SK-N-MC (cell line): ENCODE measurements around the gene KLB.
"Not testable (repeated sequence)": the region's sequence is repeated elsewhere in the genome, so short reads cannot be mapped to it uniquely, and the experiment has no call there.

ENCODE experiments used
- DNase-seq: peaks from one replicate; pipeline ENCODE4 v3.0.0-alpha.2; 2011; ENCODE audit warnings: low read depth, low spot score
- H3K27ac ChIP-seq: fragments of 200-600 bp; sonication (generic); 2 replicates; pipeline ENCODE4 v1.5.1; 2016; ENCODE audit warnings: mixed run types
- H3K36me3 ChIP-seq: fragments of 200-600 bp; sonication (generic); 2 replicates; pipeline ENCODE4 v1.6.1; 2017; ENCODE audit warnings: antibody characterized with exemption, low read length, mixed read lengths; ENCODE audit not compliant: insufficient read depth
- H3K4me3 ChIP-seq: fragments of 200-600 bp; sonication (generic); 2 replicates; pipeline ENCODE4 v1.5.1; 2016
- H3K9ac ChIP-seq: fragments of 200-600 bp; sonication (generic); 2 replicates; pipeline ENCODE4 v1.8.0; 2017; ENCODE audit warnings: mixed run types, mixed read lengths; ENCODE audit not compliant: insufficient read length
- H3K9me3 ChIP-seq: fragments of 200-600 bp; sonication (generic); 2 replicates; pipeline ENCODE4 v1.6.1; 2017; ENCODE audit warnings: low read depth, mild to moderate bottlenecking, antibody characterized with exemption, low read length, moderate library complexity, mixed read lengths
- EZH2 ChIP-seq: fragments of 200-600 bp; sonication (generic); IDR thresholded peaks from one replicate; pipeline ENCODE4 v1.6.1; 2017; ENCODE audit warnings: antibody characterized with exemption
- FOXP2 ChIP-seq: optimal IDR thresholded peaks from 2 replicates; pipeline ENCODE3; 2011; ENCODE audit warnings: mild to moderate bottlenecking, moderate library complexity; ENCODE audit not compliant: insufficient read depth; ENCODE audit errors: extremely low read length, control extremely low read depth
- POLR2AphosphoS5 ChIP-seq: IDR thresholded peaks from 2 replicates; pipeline ENCODE4 v1.6.1; 2012; ENCODE audit warnings: mild to moderate bottlenecking, low read depth, low read length, borderline replicate concordance

Gene KLB

GRCh38 chr4:39406763-39407583 lies at the start of gene KLB:
Gene KLB (plus strand): TSS chr4:39406930. CDS start chr4:39406950, 20 bp downstream.
- H3K36me3 ChIP-seq: no peaks in the 10 kb centered on the region

GRCh38 chr4:39357002-39357401 lies 49.7 kb upstream of the KLB start:
- TF ChIP-seq POLR2AphosphoS5: no peak
- TF ChIP-seq EZH2: no peak
- TF ChIP-seq FOXP2: no peak
- H3K9me3 ChIP-seq: no peaks in the 10 kb centered on the region
- H3K4me3 ChIP-seq: no peak overlapping the region
- DNase-seq: no peak
- no peak overlapping the region for H3K9ac ChIP-seq
- H3K36me3 ChIP-seq: peaks cover 16% of the 10 kb centered on the region
- H3K27ac ChIP-seq: peak overlapping the region; percentile 51

More at GRCh38 chr4:39406763-39407583, at the start of gene KLB:
- no peak for DNase-seq
- Histone ChIP-seq H3K27ac (no peak within 1 kb of the TSS), H3K4me3 (no peak within 1 kb of the TSS), H3K9me3 (no peaks in the 10 kb centered on the region), H3K9ac (no peak within 1 kb of the TSS)
- no peak for TF ChIP-seq FOXP2
- TF ChIP-seq POLR2AphosphoS5: no peak
- TF ChIP-seq EZH2: no peak

- not testable (repeated sequence) for DNase-seq, H3K4me3 ChIP-seq, H3K9me3 ChIP-seq
These were observed 46.1 kb upstream of the KLB start for GRCh38 chr4:39360611-39361010.

GRCh38 chr4:39362827-39363226 lies 43.9 kb upstream of the KLB start:
- H3K9me3 ChIP-seq: no peaks in the 10 kb centered on the region
- TF ChIP-seq FOXP2 (no peak), EZH2 (no peak), POLR2AphosphoS5 (no peak)
- peaks cover 22% of the 10 kb centered on the region for H3K36me3 ChIP-seq
- DNase-seq: no peak
- no peak overlapping the region for H3K4me3 ChIP-seq
- H3K9ac ChIP-seq: no peak overlapping the region
- no peak overlapping the region for H3K27ac ChIP-seq

More at GRCh38 chr4:39360611-39361010, 46.1 kb upstream of the KLB start:
- not testable (repeated sequence) for H3K27ac ChIP-seq, H3K9ac ChIP-seq
- peaks cover 22% of the 10 kb centered on the region for H3K36me3 ChIP-seq

- DNase-seq: no peak
- Histone ChIP-seq H3K9ac (no peak overlapping the region), H3K27ac (no peak overlapping the region), H3K4me3 (peak overlapping the region; percentile 53; the same call in 1 of the 2 replicates), H3K9me3 (no peaks in the 10 kb centered on the region), H3K36me3 (peaks cover 15% of the 10 kb centered on the region)
- no peak for TF ChIP-seq EZH2
These were observed 42.8 kb upstream of the KLB start for GRCh38 chr4:39363773-39364393.

GRCh38 chr4:39365360-39365759 lies 41.4 kb upstream of the KLB start:
- peak overlapping the region; percentile 95 for H3K9ac ChIP-seq
- H3K4me3 ChIP-seq: peak overlapping the region; percentile 92
- H3K27ac ChIP-seq: 0 out of 2 replicates have a peak overlapping the region, but pooled peaks have one; percentile 81
- H3K9me3 ChIP-seq: no peaks in the 10 kb centered on the region
- H3K36me3 ChIP-seq: peaks cover 12% of the 10 kb centered on the region
- no peak for DNase-seq
- TF ChIP-seq POLR2AphosphoS5 (no peak), EZH2 (no peak)

- peak; percentile 46 for TF ChIP-seq FOXP2
- TF ChIP-seq EZH2: no peak
- TF ChIP-seq POLR2AphosphoS5: peak; percentile 83
These were observed 40.6 kb upstream of the KLB start, which contains the start of gene RFC1 for GRCh38 chr4:39365830-39366771. Gene RFC1 (minus strand): TSS chr4:39366362. CDS start chr4:39366241, 121 bp downstream.

GRCh38 chr4:39367166-39367565 lies 39.6 kb upstream of the KLB start:
- H3K27ac ChIP-seq: no peak overlapping the region
- no peak for TF ChIP-seq EZH2
- no peak for TF ChIP-seq POLR2AphosphoS5
- no peak for TF ChIP-seq FOXP2
- no peak for DNase-seq
- H3K36me3 ChIP-seq: peaks cover 5% of the 10 kb centered on the region; the same call in 1 of the 2 replicates
- no peak overlapping the region for H3K4me3 ChIP-seq
- H3K9me3 ChIP-seq: no peaks in the 10 kb centered on the region
- H3K9ac ChIP-seq: no peak overlapping the region

More at GRCh38 chr4:39365830-39366771, 40.6 kb upstream of the KLB start, which contains the start of gene RFC1:
- Histone ChIP-seq H3K4me3 (peak within 1 kb of the TSS; percentile 92), H3K36me3 (peaks cover 12% of the 10 kb centered on the region), H3K27ac (peak within 1 kb of the TSS; percentile 81), H3K9ac (peak within 1 kb of the TSS; percentile 95), H3K9me3 (no peaks in the 10 kb centered on the region)
- DNase-seq: peak; percentile 60
